Mammary epithelial cell (primary cell): Measurements from ENCODE around the gene ZAP70.

Experiments
- CTCF ChIP-seq, 2 donors: IDR thresholded peaks in 1 of 2; conservative IDR thresholded peaks in 1 of 2; 2 replicates each; pipeline ENCODE4 v1.5.1; 2011 to 2012; ENCODE audit warnings: inconsistent platforms in 2 of 2, low read length in 2 of 2, mild to moderate bottlenecking in 2 of 2, control low read depth in 1 of 2, low read depth in 1 of 2; ENCODE audit not compliant: insufficient read depth in 1 of 2; ENCODE audit errors: extremely low read depth in 1 of 2
- EZH2 ChIP-seq: IDR thresholded peaks from 2 replicates; pipeline ENCODE4 v1.6.1; 2012; ENCODE audit warnings: low read length, inconsistent platforms, borderline replicate concordance

DNA sequence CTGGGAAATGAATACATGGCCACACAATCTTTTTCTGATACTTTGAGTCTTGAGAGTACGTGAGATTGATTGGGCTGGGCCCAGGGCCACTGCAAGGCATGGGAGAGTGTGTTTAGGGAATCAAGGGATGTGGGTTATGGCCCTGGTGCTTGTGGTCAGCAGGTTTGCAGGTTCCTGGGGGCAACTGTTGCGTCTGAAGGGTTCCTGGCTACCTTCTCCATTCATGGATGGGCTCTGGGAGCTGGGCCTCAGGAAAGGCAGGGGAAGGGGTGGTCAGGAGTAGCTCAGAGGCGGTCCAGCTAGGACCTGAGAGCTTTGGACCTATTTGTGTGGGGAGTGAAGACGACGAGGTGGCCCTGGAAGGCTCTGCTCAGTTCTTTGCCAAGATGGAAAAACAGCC, 8.4 kb upstream of the ZAP70 start:
- TF ChIP-seq CTCF (conservative IDR thresholded peaks at IDR 0.05 in 1 of 2, IDR thresholded peaks at IDR 0.05 in 1 of 2; ENCODE audit: extremely low read depth in 1 of 2, insufficient read depth in 1 of 2, low read depth in 1 of 2, low read length in 2 of 2) (no peak), EZH2 (no peak)
